Measurements from ENCODE around the gene DRC3.

DRC3 gene

DNA sequence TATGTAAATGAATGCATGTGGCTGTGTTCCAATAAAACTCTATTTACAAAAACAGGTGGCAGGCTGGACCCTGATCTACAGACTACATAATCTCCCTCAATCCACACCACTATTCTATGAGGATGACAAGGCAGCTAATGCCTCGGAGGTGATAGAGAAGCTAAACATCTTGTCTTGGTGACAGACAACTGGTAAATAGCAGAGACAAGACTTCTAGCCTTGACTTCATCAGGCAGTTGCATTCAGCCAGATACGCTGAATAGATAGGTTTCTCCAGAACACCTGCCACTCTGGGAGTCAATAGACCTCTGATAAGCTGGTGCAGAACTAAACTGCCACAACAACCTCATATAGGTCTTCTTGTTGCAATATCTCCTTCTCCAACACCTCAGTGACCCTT is 63.0 kb downstream of the DRC3 start:
- no peak overlapping the region for H3K4me3 ChIP-seq (ENCODE audit: low read depth, low read length)
- no peak for DNase-seq (ENCODE audit: low read depth)
- no peak for TF ChIP-seq CTCF (IDR thresholded peaks at IDR 0.05; ENCODE audit: control insufficient read depth, extremely low read depth, insufficient read depth)

- no peak for TF ChIP-seq CTCF (IDR thresholded peaks at IDR 0.05; ENCODE audit: control insufficient read depth, extremely low read depth, insufficient read depth)
- peak overlapping the region; percentile 91 for H3K4me3 ChIP-seq (ENCODE audit: low read depth, low read length)
- DNase-seq (ENCODE audit: low read depth), result no peak
These were observed 64.8 kb downstream of the DRC3 start for GRCh38 chr17:18037486-18037885.

GRCh38 chr17:18038149-18038850 is 65.6 kb downstream of the DRC3 start:
- no peak for DNase-seq (ENCODE audit: low read depth)
- peak overlapping the region; percentile 91 for H3K4me3 ChIP-seq (ENCODE audit: low read depth, low read length)
- TF ChIP-seq CTCF (IDR thresholded peaks at IDR 0.05; ENCODE audit: control insufficient read depth, extremely low read depth, insufficient read depth), result no peak

GRCh38 chr17:18038861-18039534 is 66.3 kb downstream of the DRC3 start, which contains the start of the genes ATPAF2 and GID4:
ATPAF2 (minus strand) TSS chr17:18039168; CDS start chr17:18039013, 155 bp downstream.
GID4 (plus strand) TSS chr17:18039408; CDS start chr17:18039465, 57 bp downstream.
- peak; percentile 95 for DNase-seq (ENCODE audit: low read depth)
- H3K4me3 ChIP-seq (ENCODE audit: low read depth, low read length), result peak within 1 kb of the TSS; percentile 91
- no peak for TF ChIP-seq CTCF (IDR thresholded peaks at IDR 0.05; ENCODE audit: control insufficient read depth, extremely low read depth, insufficient read depth)

GRCh38 chr17:18039535-18040260 is 67.0 kb downstream of the DRC3 start:
- H3K4me3 ChIP-seq (ENCODE audit: low read depth, low read length), result peak overlapping the region; percentile 91
- no peak for DNase-seq (ENCODE audit: low read depth)
- TF ChIP-seq CTCF (IDR thresholded peaks at IDR 0.05; ENCODE audit: control insufficient read depth, extremely low read depth, insufficient read depth), result no peak

GRCh38 chr17:18040261-18040858 is 67.7 kb downstream of the DRC3 start:
- no peak for DNase-seq (ENCODE audit: low read depth)
- H3K4me3 ChIP-seq (ENCODE audit: low read depth, low read length), result peak overlapping the region; percentile 91
- TF ChIP-seq CTCF (IDR thresholded peaks at IDR 0.05; ENCODE audit: control insufficient read depth, extremely low read depth, insufficient read depth), result no peak
